Kidney glomerular epithelial cell (primary cell): ENCODE results near the gene TUBB4B.
"Not testable (repeated sequence)": the region's sequence is repeated elsewhere in the genome, so short reads cannot be mapped to it uniquely, and the experiment has no call there.

ENCODE experiments used
- DNase-seq: peaks from one replicate; lab custom pipeline; 2025; lab: John Stamatoyannopoulos, UW

TUBB4B gene

DNA sequence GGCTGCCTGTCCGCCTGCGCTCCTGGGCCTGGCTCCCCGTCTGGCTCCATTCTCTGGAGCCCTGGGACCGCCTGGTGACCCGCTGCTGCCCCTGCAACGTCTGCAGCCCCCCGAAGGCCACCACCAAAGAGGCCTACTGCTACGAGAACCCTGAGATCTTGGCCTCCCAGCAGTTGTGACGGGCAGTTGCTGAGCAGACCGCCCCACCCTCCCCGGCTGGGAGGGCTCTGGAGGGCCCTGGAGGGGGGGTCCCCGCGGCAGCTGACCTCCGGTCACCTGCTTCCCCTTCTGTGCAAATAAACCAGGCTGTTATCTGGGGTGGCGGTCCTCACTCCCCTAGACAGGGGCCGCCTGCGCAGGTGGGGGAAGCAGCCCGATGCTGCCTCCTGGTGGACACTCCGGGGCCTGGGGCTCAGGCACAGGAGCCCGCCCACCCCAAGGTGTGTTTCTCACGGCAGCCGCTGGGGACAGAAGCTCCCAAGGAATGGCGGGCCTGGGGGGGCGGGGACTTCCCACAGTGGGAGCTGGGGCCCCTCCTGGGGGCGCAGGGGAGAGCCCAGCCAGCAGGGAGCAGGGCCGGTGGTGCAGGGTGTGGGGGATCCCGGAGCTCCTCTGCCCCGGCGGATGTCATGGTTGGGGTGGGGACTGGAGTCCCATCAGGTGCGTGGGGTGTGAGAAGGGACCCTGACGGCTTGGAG is 4.7 kb upstream of the TUBB4B start:
- peak; percentile 49 for DNase-seq

DNA sequence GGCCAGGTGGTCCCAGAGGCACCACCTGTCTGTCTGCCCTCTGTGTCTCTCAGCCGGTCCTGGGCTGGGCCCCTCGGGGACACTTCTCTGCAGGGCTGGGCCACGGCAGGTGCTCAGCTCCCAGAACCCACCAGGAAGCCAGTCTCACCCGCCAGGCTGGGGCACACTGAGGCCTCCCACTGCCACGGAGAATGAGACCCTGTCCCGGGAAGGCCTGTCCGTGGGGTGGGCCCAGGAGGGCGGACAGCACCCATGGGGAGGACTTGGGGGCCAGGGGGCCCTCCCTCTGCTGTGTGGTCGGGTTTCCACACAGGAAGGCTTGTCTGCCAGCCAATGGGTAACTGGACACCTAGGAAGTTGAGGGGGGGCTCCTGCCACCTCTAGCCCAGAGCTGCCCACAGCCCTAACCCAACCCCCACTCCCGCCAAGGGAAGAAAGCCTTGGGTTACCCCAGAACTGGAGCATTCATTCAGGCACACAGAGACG is 4.1 kb upstream of the TUBB4B start:
- DNase-seq, result no peak

DNA sequence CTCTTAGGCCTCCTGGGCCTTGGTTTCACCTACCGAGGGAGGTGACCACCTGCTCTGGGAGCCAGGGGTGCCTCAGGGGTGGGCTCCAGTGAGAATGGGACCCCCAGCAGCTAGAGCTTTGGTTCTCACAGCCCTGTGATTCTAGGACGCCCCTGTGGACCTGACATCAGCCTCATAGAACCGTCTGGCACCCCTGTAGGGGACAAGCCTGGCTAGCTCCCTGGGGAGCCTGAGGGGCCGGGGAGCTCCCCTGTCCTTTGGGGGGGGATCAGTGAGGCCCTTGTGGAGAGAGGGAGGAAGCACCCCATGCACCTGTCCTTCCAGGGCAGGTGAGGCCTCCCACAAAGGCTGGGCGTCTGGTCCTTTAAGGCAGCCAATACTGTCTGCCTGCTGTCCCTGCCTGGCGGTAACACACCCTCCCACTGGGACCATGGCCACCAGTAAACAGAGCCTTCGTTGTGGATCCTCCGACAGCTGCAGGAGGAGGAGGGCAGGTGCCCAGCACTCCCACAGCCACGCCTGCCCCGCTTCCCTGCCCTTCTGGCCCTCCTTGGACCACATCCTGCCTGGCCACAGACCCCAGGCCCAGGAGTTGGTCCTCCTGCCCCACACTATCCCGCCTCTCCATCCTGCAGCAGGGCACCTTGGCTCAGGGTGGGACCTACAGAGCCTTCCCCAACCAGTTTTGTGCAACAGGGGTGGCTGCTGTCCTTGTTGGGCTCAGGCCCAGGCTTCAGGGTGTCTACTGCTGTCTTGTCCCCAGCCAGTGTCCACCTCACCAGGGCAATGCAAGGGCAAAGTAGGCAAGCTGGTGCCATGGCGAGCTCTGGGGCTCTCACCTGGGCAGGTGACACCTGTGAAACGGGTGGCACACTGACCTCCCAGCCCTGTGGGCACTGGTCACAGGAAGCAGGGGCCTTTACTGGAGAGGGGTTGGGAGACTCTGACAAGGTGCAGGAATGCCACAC is 3.0 kb upstream of the TUBB4B start:
- no peak for DNase-seq

DNA sequence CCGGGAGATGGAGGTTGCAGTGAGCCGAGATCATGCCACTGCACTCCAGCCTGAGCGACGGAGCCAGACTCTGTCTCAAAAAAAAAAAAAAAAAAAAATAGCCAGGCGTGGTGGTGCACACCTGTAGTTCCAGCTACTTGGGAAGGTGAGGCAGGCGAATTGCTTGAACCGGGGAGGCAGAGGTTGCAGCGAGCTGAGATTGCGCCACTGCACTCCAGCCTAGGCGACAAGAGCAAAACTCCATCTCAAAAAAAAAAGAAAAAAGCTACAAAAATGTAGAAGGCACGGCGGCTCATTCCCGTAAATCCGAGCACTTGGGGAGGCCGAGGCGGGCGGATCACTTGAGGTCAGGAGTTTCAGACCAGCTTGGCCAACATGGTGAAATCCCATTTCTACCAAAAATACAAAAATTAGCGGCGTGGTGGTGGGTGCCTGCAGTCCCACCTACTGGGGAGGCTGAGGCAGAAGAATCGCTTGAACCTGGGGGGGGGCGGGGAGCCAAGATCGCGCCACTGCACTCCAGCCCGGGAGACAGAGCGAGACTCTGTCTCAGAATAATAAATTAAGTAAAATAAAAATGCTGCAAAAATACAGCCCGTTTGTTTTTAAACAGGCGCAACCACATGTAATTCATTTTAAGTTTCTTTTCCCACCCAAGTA is 1.4 kb upstream of the TUBB4B start:
- not testable (repeated sequence) for DNase-seq

DNA sequence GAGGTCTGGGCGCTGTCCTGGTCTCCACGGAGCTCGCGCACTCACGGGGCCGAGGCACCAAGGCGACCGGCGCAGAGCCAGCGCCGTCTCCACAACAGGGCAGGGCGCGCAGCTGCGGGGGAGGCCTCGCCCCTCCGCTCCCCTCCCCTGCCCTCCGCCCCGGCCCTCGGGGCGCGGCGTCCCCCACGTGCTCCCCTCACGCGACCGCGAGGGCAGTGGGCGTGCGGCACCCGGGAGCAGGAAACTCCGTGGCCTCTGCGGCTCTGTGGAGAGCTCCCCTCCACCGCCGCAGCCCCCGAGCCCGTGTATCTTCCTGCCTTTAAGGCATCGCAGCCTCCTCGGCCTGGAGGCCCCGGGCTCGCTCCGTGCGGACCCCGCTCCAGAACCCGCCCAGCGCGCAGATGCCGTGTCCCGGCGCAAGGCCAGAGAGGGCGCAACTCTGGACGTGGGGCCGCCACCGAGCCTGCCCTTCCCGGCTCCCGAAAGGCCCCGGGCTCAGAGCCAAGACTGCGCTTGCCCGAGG is 708 bp upstream of the TUBB4B start:
- DNase-seq, result peak; percentile 41

DNA sequence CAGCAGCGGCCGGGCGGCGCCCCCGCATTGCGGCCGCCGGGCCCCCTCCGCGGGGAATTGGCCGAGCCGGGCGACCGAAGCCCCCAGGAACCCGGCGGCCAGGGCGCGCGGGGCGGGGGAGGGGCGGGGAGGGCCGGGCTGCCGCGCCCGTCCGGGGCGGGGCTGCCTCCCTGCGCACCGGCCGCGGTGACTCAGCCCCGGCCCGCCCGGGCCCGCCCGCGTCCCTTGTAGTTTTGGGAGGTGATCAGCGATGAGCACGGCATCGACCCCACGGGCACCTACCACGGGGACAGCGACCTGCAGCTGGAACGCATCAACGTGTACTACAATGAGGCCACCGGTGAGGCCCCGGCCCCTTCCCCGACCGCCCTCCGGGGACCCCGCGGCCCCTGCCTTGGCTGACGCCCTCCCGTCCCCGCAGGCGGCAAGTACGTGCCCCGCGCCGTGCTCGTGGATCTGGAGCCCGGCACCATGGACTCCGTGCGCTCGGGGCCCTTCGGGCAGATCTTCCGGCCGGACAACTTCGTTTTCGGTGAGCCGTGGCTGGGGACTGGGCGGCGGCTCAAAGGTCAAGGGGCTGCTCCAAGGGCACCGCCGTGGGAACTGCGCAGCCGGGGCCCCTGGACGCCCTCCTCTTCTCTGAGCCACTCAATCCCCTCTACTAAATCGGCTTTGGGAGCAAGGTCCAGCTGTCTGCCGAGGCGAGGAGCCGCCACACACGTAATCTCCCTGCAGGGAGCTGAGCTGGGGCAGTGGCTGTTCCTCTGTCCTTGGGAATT is 592 bp downstream of the TUBB4B start:
- no peak for DNase-seq

DNA sequence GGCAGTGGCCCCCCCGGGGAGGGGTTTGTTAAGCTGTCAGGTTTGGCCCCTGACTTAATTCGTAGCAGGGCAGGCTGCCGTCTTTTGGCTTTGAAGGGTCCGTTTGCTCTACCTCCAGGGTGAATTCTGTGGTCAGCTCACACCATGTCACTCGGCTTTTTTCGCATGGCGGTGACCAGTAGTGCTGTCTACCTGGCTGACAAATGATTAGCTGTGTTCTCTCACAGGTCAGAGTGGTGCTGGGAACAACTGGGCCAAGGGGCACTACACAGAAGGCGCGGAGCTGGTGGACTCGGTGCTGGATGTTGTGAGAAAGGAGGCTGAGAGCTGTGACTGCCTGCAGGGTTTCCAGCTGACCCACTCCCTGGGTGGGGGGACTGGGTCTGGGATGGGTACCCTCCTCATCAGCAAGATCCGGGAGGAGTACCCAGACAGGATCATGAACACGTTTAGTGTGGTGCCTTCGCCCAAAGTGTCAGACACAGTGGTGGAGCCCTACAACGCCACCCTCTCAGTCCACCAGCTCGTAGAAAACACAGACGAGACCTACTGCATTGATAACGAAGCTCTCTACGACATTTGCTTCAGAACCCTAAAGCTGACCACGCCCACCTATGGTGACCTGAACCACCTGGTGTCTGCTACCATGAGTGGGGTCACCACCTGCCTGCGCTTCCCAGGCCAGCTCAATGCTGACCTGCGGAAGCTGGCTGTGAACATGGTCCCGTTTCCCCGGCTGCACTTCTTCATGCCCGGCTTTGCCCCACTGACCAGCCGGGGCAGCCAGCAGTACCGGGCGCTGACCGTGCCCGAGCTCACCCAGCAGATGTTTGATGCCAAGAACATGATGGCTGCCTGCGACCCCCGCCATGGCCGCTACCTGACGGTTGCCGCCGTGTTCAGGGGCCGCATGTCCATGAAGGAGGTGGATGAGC is 1.4 kb downstream of the TUBB4B start:
- DNase-seq, result no peak

DNA sequence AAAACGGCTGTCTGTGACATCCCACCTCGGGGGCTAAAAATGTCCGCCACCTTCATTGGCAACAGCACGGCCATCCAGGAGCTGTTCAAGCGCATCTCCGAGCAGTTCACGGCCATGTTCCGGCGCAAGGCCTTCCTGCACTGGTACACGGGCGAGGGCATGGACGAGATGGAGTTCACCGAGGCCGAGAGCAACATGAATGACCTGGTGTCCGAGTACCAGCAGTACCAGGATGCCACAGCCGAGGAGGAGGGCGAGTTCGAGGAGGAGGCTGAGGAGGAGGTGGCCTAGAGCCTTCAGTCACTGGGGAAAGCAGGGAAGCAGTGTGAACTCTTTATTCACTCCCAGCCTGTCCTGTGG is 2.2 kb downstream of the TUBB4B start:
- not testable (repeated sequence) for DNase-seq

DNA sequence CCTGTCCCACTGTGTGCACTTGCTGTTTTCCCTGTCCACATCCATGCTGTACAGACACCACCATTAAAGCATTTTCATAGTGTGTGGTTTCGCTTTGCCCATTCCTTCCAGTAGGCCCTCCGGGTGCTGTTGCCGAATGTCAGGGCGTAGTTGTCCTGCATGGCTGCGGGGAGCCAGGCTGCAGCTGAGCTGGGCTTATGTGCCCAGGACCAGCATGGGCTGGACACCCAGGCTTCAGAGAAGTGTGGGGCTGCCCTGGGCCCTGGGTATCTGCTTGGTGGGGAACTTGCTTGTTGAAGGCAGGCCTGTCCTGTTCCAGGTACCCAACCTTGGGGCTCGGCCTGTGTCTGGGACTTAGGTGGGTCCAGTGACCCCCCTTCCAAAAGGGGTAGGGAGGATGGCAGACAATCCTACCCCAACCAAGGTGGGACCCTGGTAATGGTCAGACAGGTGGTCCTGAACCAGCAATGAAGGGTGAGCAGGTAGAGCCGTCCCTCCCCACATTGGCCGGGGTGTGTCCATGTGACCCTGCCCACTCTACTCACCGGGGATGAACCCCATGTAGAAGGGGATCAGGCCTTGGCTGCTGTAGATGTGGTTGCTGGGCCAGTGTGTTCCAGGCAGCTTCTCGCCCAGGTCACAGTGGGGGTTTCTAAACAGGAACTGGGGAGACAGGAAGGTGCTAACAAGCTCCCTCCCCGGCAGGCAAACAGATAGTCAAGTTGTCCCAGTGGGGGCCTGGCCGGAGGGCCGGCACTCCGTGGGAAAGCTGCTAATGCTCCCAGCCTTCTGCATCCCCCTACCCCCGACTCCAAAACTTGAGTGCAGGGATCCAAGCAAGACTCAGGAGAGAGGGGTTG is 2.8 kb downstream of the TUBB4B start:
- no peak for DNase-seq

DNA sequence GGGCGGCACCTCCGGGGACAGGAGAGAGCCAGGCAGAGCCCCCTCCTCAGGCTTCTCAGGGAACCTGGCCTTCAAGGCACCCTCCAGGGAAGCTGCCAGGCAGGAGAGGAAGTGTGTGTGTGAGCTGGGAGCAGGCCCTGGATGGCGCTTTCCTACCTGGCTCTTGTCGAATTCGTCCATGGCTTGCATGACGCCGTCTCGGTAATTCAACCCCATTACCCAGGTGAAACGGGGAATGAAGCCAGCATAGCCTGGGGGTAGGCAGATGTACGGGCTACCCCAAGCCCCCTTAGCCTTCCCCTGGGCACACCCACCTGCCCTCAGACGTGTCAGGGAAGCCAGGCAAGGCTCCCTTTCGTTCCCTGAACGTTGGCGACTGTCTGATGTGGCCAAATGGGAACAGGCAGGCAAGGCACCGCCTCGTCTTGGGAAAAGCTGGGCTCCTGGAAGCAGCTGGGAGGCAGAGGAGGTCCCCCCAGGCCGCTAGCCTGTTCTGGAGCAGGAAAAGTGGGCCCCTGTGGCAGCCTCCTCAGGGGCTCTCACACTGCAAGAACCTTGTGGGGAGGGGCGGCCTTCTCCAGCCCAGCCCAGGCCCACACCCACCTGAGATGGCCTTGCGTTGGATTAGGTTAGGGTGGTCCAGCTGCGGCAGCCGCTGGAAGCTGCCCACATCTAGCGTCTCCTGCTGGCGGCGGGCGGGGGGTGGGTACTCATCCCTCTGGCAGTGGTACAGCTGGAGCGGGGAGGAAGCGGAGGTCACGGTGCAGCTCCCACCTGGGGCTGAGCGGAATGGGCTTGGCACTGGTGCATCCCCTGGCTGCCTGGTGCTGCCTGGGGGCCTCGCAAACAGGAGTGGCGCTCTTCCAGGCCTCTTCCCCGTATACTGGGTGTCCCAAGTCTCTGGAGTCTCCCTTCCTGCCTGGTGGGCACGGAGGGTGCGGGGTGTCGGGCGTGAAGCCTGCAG is 3.7 kb downstream of the TUBB4B start:
- DNase-seq, result no peak

DNA sequence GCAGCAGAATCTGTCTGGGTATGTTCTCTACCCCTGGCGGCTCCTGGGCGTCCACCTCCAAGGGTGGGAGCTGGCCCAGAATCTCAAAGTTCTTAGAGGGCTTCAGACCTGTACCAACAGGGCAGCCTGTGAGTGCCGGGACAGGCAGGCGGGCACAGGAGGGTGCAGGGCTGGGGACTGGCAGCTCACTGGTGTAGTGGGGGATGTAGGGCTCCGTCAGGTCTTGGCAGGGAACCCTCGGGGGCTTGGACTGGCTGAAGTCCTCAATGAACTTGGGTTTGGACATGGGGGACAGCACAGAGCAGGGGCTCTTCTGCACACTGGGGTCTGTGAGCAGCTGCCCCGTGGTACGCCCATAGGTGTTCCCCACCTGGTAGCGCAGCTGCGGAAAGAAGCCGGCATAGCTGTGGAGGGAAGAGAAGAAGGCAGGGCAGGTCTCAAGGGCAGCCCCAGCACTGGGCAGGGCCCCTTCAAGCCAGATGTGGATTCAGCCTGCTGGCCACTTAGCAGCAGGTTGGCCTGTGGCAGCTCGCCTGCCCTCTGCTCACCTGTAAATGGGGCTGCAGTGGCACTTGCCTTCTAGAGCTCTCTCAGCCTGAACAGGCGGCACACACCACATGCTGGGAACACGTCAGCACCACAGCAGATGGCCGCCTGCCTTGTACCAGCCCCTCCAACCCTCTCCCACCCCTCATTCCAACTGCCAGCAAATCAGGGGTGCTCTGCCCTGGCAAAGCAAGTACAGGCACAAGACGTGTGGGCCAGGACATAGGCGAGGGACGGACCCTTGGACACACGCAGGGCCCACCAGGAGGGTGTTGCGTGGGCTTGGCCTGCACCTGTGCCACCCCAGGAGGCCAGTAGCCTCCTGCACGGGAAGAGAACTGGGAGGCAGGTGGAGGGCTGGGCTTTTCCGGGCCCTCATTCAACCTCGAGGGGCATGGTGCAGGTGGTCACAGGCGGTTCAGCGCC is 4.6 kb downstream of the TUBB4B start:
- DNase-seq, result no peak

DNA sequence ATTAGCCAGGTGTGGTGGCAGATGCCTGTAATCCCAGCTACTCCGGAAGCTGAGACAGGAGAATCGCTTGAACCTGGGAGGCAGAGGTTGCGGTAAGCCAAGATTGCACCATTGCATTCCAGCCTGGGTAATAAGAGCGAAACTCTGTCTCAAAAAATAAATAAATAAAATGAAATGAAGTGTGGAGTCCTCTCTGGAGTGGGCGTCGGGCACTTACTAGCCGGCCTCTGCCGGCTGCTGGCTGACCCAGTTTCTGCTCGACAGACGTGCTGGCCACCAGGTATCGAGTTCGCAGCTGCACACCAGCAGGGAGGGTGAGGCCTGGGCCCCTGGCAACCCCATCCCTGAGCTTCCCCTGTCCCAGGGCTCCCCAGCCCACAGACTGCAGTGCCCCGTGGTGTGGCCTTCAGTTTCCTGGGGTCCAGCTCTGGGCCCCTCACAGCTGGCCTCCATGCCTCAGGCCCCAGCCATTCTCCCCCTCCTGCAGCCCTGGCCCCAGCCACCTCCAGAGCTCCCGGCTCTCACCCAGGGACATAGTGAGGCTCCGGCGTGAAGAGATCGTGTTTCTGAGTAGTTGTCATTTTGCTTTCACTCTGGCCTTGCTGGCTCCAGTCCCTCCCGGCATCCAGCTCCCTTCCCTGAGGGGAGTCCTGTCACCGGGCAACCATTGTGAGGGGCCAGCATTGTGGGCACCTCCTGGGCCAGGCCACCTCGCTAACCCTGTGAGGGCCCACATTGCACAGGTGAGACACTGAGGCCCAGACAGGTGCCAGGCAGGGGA is 6.2 kb downstream of the TUBB4B start:
- no peak for DNase-seq

DNA sequence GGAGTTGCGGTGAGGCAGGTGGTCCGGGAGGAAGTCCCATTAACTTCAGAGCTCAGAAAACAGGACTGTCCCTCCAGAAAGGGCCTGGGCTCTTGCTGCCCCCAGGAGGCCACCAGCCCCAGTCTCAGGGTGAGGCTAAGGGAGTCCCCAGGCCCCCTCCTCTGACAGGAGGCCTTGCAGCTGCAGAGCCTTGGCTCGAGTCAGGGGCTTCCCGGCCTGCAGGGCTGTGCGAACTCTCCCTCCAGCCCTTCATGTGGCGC is 6.8 kb downstream of the TUBB4B start:
- no peak for DNase-seq

DNA sequence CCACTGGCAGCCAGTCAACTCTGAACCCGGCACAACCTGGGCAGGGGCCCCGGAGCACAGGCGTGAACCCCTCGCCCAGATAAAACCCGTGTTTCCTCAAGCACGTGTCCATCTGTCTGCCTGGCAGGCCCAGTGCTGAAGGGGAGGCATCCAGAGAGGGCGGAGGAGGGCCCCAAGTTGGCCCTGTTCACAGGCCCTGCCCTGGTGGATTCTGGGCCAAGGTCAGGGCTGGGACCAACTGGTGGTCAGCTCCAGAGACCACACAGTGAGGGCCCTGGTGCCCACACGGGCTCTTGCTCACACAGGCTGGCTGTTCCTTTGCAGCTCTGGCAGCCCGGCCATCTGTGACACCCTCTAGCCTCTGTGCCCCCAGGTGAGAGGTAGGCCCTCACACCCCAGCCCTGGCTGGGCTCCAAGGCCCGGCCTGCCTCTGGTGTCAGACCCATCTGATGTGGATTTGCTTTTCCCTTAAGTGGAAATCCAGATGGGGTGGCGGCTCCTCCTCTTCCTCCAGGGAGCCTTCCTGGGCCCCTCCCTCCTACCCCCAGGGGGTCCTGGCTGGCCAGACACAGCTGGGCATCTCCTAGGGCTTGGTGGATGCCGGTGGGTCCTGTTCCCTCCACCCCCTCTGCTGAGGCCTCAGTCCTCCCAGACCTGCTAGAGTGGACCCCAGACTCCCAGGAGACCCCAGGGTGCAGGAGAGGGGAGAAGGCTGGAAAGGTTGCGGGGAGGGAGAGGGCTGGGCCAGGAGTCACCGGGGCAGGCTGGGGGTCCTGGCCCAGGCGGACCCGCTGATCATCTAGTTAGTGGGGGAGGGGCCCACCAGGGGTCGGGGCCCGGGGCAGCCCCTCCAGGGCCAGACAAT is 9.5 kb downstream of the TUBB4B start:
- DNase-seq, result no peak

DNA sequence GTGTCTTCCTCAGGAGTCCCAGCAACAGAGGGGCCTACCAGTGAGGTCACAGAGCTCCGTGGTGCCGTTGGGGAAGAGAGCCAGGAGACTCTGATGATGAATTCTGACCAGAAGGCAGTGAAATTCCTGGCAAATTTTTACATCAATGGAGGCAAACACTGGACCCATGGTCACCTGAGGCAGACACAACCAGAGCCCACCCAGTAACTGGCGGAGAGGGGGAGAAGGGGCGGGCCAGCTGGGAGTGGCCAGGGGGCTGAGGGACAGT is 10.0 kb downstream of the TUBB4B start, which contains the start of gene STPG3:
STPG3 (plus strand) TSS at position 93 of the 268 bp plus-strand sequence; CDS start at position 94, 1 bp downstream.
- no peak for DNase-seq
